ENCODE results near the gene UMAD1.

GRCh38 chr7:7924303-7924702, 283.8 kb downstream of the UMAD1 start:
- TF ChIP-seq SIN3A (IDR thresholded peaks at IDR 0.05; ENCODE audit: borderline replicate concordance, insufficient read depth, low read length): no peak
- no peak for TF ChIP-seq REST (IDR thresholded peaks at IDR 0.05; ENCODE audit: insufficient read depth in 1 of 2, low read depth in 2 of 2, low read length in 2 of 2)
